HUES64 (cell line): ENCODE data around the gene TMC8.

ENCODE experiments used
- H3K27ac ChIP-seq: 2 replicates; pipeline ENCODE4 v1.7.0; 2013; ENCODE audit warnings: low read depth, low read length, inconsistent platforms
- H3K27me3 ChIP-seq: 2 replicates; pipeline ENCODE4 v1.6.1; 2013; ENCODE audit warnings: mild to moderate bottlenecking, low read length; ENCODE audit not compliant: insufficient read depth
- H3K36me3 ChIP-seq: 2 replicates; pipeline ENCODE4 v1.6.1; 2013; ENCODE audit warnings: mild to moderate bottlenecking, low read length; ENCODE audit not compliant: insufficient read depth
- H3K4me1 ChIP-seq: 2 replicates; pipeline ENCODE4 v1.6.1; 2013; ENCODE audit warnings: mild to moderate bottlenecking, low read length, moderate library complexity; ENCODE audit not compliant: insufficient read depth
- H3K4me3 ChIP-seq: 2 replicates; pipeline ENCODE4 v1.5.1; 2013; ENCODE audit warnings: mild to moderate bottlenecking, low read length, moderate library complexity
- H3K9ac ChIP-seq: 2 replicates; pipeline ENCODE4 v1.6.1; 2013; ENCODE audit warnings: mild to moderate bottlenecking, low read depth, low read length
- H3K9me3 ChIP-seq: 2 replicates; pipeline ENCODE4 v1.6.1; 2013; ENCODE audit warnings: low read depth, low read length; ENCODE audit not compliant: insufficient read depth
- WGBS: fragments of 150-250, 120-280 bp; methylation state at CpG from one replicate; pipeline ENCODE4 v1.1.7; 2013; ENCODE audit warnings: missing lambda C conversion rate; 5-methylcytosine and 5-hydroxymethylcytosine counted together

The TMC8 gene

DNA sequence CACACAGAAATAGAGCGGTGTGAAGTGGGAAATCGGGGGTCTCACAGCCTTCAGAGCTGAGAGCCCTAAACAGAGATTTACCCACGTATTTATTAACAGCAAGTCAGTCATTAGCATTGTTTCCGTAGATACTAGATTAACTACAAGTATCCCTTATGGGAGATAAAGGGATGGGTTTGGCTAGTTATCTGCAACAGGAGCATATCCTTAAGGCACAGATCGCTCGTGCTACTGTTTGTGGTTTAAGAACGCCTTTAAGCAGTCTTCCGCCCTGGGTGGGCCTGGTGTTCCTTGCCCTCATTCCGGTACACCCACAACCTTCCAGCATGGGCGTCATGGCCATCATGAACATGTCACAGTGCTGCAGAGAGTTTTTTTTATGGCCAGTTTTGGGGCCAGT, 29.0 kb upstream of the TMC8 start:
- H3K9me3 ChIP-seq = peaks cover 13% of the 10 kb centered on the region; the same call in 1 of the 2 replicates
- no peak overlapping the region for H3K9ac ChIP-seq
- WGBS = 98% methylated on average over 10 of the region's 10 CpGs
- H3K27ac ChIP-seq = no peak overlapping the region
- H3K4me3 ChIP-seq = no peak overlapping the region
- no peaks in the 10 kb centered on the region for H3K4me1 ChIP-seq
- peaks cover 91% of the 10 kb centered on the region for H3K36me3 ChIP-seq
- no peaks in the 10 kb centered on the region for H3K27me3 ChIP-seq

DNA sequence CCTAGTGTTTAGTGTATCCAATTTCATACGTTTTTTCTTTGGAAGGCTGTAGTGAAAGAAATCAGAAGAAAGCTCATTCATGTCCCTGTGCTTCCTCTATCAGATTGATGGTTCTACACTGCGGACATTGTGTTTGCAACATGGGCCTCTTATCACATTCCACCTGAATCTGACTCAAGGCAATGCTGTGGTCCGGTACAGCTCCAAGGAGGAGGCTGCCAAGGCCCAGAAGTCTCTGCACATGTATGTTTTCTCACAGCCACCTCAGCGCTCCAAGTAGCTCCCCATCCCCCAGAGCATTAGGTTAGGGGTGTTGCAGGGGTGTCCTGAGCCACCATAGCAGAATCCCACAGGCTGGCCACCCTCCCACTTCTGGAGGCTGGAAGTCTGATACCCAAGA, 27.3 kb upstream of the TMC8 start:
- Histone ChIP-seq H3K27ac (no peak overlapping the region), H3K9me3 (peaks cover 13% of the 10 kb centered on the region; the same call in 1 of the 2 replicates), H3K4me3 (no peak overlapping the region), H3K27me3 (no peaks in the 10 kb centered on the region), H3K36me3 (peaks cover 74% of the 10 kb centered on the region), H3K4me1 (no peaks in the 10 kb centered on the region), H3K9ac (no peak overlapping the region)
- 91% methylated on average over 4 of the region's 4 CpGs for WGBS

GRCh38 chr17:78104540-78104941, 26.0 kb upstream of the TMC8 start:
- Histone ChIP-seq H3K27ac (no peak overlapping the region), H3K4me3 (no peak overlapping the region), H3K36me3 (peaks cover 62% of the 10 kb centered on the region), H3K27me3 (no peaks in the 10 kb centered on the region), H3K9me3 (0 out of 2 replicates have a peak, but pooled peaks cover 9% of the 10 kb centered on the region), H3K9ac (no peak overlapping the region), H3K4me1 (no peaks in the 10 kb centered on the region)
- 96% methylated on average over 28 of the region's 28 CpGs for WGBS

GRCh38 chr17:78105101-78105500, 25.5 kb upstream of the TMC8 start:
- peaks cover 56% of the 10 kb centered on the region for H3K36me3 ChIP-seq
- no peaks in the 10 kb centered on the region for H3K27me3 ChIP-seq
- H3K4me3 ChIP-seq = no peak overlapping the region
- no peak overlapping the region for H3K27ac ChIP-seq
- 92% methylated on average over 16 of the region's 16 CpGs for WGBS
- H3K4me1 ChIP-seq = no peaks in the 10 kb centered on the region
- H3K9me3 ChIP-seq = 0 out of 2 replicates have a peak, but pooled peaks cover 7% of the 10 kb centered on the region
- H3K9ac ChIP-seq = no peak overlapping the region

DNA sequence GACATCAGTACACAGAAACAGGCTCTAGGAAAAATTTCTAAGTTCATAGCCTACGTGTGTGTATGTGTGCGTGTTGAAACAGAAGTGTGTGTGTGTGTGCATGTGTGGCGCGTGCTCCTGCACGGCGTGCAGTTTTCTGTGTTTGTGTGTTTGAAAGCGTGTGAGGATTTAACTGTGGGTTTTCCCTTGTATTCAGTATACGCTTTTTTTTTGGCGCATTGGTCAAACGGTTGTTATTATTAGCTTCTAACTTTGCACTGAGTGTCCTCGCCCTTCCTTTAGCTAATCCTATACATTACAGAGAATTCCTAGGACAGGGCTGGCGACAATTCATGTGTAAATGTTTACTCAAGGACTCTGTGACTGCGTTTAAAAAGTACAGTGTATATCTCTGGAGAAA, 25.0 kb upstream of the TMC8 start:
- Histone ChIP-seq H3K27me3 (no peaks in the 10 kb centered on the region), H3K4me3 (no peak overlapping the region), H3K36me3 (peaks cover 52% of the 10 kb centered on the region), H3K9me3 (0 out of 2 replicates have a peak, but pooled peaks cover 3% of the 10 kb centered on the region), H3K4me1 (no peaks in the 10 kb centered on the region), H3K9ac (no peak overlapping the region), H3K27ac (no peak overlapping the region)
- WGBS = 92% methylated on average over 12 of the region's 13 CpGs

DNA sequence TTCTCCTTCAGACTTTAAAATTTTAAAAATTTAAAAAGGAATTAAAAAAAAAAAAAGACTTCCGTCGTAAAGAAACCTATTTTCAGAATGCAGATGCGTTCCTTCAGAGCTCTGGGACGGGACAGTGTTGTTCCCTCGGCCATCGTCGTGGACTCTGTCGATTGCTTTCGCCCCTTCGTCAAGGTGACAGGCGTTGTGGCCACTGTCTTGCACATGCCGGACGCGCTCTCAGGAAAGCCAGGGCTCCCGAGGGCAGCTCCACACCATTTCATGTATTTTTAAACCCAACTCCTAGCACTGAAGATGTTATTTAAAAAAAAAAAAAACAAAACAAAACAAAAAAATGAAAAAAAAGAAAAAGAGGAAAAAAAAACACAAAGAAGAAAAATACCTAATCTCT, 24.4 kb upstream of the TMC8 start:
- H3K36me3 ChIP-seq = peaks cover 47% of the 10 kb centered on the region
- no peak overlapping the region for H3K4me3 ChIP-seq
- H3K9me3 ChIP-seq = 0 out of 2 replicates have a peak, but pooled peaks cover 3% of the 10 kb centered on the region
- H3K4me1 ChIP-seq = no peaks in the 10 kb centered on the region
- no peak overlapping the region for H3K9ac ChIP-seq
- no peaks in the 10 kb centered on the region for H3K27me3 ChIP-seq
- 96% methylated on average over 15 of the region's 15 CpGs for WGBS
- no peak overlapping the region for H3K27ac ChIP-seq

DNA sequence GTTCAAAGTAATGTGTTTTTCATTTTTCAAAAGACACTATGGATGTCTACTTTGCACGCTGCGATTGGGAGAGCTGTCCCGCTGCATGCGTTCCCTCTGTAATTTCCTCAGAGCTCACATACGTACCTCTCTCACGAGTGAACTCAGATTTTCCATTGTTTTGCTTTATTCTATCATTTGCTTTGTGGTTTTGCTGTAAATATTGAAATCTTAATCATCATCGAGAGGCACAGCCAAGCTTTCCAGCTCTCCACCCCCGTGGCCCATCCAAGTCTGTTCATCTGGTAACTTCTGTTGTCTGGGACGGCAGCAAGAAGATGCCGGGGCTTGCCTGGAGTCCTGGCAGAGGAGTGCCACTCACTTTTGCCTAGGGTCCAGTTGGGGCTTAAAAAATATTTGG, 23.1 kb upstream of the TMC8 start:
- Histone ChIP-seq H3K4me1 (no peaks in the 10 kb centered on the region), H3K9ac (no peak overlapping the region), H3K27ac (no peak overlapping the region), H3K36me3 (peaks cover 35% of the 10 kb centered on the region), H3K4me3 (no peak overlapping the region), H3K27me3 (no peaks in the 10 kb centered on the region), H3K9me3 (no peaks in the 10 kb centered on the region)
- WGBS = 96% methylated on average over 9 of the region's 10 CpGs

GRCh38 chr17:78107976-78108725, 22.4 kb upstream of the TMC8 start:
- 95% methylated on average over 21 of the region's 21 CpGs for WGBS
- no peak overlapping the region for H3K4me3 ChIP-seq
- no peaks in the 10 kb centered on the region for H3K4me1 ChIP-seq
- peaks cover 28% of the 10 kb centered on the region for H3K36me3 ChIP-seq
- no peaks in the 10 kb centered on the region for H3K27me3 ChIP-seq
- no peak overlapping the region for H3K27ac ChIP-seq
- no peak overlapping the region for H3K9ac ChIP-seq
- H3K9me3 ChIP-seq = no peaks in the 10 kb centered on the region

DNA sequence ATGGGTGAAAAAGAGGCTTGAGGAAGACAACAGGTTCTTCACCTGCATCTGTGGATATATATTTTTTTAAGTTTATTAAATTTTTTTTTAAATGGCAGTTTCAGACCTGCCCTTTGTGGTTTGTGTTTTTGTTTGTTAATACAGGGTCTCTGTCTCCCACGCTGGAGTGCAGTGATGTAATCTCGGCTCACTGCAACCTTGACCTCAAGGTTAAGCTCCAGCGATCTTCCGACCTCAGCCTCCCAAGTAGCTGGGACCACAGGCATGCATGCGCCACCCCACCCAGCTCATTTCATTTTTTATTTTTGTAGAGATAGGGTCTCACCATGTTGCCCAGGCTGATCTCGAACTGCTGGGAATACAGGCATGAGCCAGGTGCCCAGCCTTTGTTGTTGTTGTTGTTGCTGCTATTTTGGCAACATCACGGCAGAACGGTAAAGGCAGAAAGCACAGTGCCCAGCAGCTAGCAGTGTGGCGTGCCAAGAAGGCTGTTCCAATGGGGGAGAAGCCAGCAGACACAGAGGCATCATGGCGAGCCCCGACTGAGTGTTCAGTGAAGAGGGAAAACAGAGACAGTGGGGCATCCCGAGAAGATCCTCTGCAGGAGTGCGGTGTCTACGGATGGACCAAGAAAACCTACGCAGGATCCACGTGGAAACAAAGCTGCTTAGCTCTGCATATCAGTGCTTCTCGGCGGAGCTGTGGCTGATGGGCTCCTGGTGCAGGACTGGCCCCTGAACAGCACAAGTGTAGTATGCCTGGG, 21.7 kb upstream of the TMC8 start:
- 94% methylated on average over 18 of the region's 18 CpGs for WGBS
- Histone ChIP-seq H3K9ac (no peak overlapping the region), H3K27ac (no peak overlapping the region), H3K4me1 (no peaks in the 10 kb centered on the region), H3K36me3 (peaks cover 20% of the 10 kb centered on the region), H3K27me3 (no peaks in the 10 kb centered on the region), H3K9me3 (no peaks in the 10 kb centered on the region), H3K4me3 (no peak overlapping the region)

DNA sequence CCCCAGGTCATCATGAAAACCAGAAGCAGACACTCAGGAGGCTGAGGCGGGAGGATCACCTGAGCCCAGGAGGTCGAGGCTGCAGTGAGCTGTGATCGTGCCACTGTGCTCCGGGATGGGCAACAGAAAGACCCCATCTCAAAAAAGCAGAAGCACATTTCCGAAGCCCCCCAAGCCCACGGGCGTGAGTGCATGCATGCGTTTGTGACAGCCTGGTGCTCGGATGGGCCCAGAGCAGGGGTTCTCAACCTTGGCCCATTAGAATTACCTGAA, 21.1 kb upstream of the TMC8 start:
- 94% methylated on average over 9 of the region's 9 CpGs for WGBS
- Histone ChIP-seq H3K36me3 (peaks cover 15% of the 10 kb centered on the region), H3K27ac (no peak overlapping the region), H3K9me3 (no peaks in the 10 kb centered on the region), H3K27me3 (no peaks in the 10 kb centered on the region), H3K9ac (no peak overlapping the region), H3K4me1 (no peaks in the 10 kb centered on the region), H3K4me3 (no peak overlapping the region)

GRCh38 chr17:78110363-78111015, 20.1 kb upstream of the TMC8 start:
- peaks cover 5% of the 10 kb centered on the region; the same call in 1 of the 2 replicates for H3K36me3 ChIP-seq

More at GRCh38 chr17:78110363-78111015, 20.1 kb upstream of the TMC8 start:
- H3K27ac ChIP-seq = no peak overlapping the region
- H3K27me3 ChIP-seq = no peaks in the 10 kb centered on the region
- H3K4me1 ChIP-seq = no peaks in the 10 kb centered on the region
- no peak overlapping the region for H3K9ac ChIP-seq
- H3K4me3 ChIP-seq = no peak overlapping the region
- 96% methylated on average over 22 of the region's 22 CpGs for WGBS
- no peaks in the 10 kb centered on the region for H3K9me3 ChIP-seq
